ENCODE measurements around the gene PRELP.

The PRELP gene

DNA sequence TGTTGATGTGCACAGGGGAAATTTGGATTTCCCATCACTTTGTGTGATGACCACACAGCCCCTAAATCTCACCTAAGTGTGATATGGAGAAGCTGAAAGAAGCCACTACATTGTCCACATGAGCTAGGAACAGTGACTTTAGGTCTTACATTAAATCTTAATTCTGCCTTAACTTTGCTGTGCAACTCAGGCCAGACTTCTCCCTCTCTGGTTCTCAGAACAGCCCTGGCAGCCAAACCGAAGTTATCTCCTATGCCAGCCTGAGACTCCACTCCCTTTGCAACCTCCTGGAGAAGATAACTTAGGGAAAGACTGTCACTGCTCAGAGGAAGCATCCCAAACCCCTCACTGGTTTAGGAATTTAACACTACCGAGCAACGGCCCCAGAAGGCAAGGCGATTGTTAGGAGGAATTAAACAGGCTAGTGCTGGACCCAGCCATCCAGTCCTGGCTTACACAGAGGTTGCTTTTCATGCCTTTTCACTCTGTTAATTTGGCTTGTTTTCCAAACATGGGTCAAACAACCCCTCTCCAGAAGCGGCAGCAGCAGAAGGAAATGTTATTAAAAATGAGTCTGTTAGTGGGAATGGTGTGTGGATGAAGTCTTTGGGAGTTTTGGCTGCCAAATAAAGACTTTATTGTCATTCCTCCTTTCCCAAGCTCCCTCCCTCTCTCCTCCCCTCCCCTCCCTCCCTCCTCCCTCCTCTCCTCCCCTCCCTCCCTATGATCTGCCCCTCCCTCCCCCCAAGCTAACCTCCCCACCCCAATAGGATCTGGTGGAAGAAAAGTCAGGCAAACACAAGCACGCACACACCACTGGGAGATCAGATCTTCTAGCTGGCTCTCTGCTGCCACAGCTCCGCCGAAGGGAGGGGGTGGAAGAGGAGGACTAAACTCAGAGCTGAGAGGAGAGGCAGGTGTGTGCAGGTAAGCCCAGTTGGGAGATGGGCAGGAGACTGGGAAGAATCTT lies at the start of gene PRELP:
Gene PRELP, plus strand, starts transcription at position 795 of the 970 bp plus-strand sequence. CDS start 7,379 bp downstream, outside the sequence.
- peaks cover 0 to 47% (median 16%) of the 10 kb centered on the region in 4 donors for H3K4me1 ChIP-seq
- no peaks in the 10 kb centered on the region for H3K9me3 ChIP-seq
- no peaks in the 10 kb centered on the region for H3K36me3 ChIP-seq
- no peak for TF ChIP-seq CTCF (IDR thresholded peaks at IDR 0.05)
- H3K27ac ChIP-seq: peak within 1 kb of the TSS; percentile 91 to 93
- peak; percentile 80 to 88 for DNase-seq
- intact Hi-C loops (cut with DNase I; ENCODE audit: low total_unique reads): no loop called here
- no peaks in the 10 kb centered on the region for H3K27me3 ChIP-seq
- peak within 1 kb of the TSS; percentile 69 to 74 for H3K4me3 ChIP-seq

DNA sequence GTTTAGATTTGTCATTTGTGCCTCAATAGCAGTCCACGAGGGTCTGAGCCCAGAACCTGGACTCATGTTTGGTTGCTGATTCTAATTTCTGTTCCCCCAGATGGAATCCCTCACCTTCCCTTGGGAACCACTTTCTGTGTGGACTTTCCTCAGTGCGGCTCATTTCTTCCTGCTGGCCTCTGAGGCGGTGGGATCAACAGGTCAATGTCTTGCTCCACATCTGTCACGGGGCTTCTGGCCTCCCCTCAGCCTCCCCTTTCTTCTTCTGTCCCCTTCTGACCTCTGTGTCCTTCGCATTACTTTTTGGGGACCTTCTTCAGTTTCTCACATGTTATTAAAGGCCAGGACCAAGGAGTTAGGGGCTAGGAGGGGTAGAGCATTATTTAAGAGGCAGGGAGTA lies 49.2 kb upstream of the PRELP start:
- Histone ChIP-seq H3K9me3 (no peaks in the 10 kb centered on the region), H3K27ac (no peak overlapping the region), H3K27me3 (no peaks in the 10 kb centered on the region), H3K4me3 (no peak overlapping the region), H3K4me1 (peaks cover 0 to 4% (median 0%) of the 10 kb centered on the region in 4 donors), H3K36me3 (no peaks in the 10 kb centered on the region)
- intact Hi-C loops (cut with DNase I; ENCODE audit: low total_unique reads): no loop called here
- DNase-seq: no peak
- TF ChIP-seq CTCF (IDR thresholded peaks at IDR 0.05): no peak

- no peak overlapping the region for H3K4me3 ChIP-seq
- intact Hi-C loops (cut with DNase I; ENCODE audit: low total_unique reads): no loop called here
- no peaks in the 10 kb centered on the region for H3K36me3 ChIP-seq
- no peak for TF ChIP-seq CTCF (IDR thresholded peaks at IDR 0.05)
- H3K9me3 ChIP-seq: no peaks in the 10 kb centered on the region
- no peak for DNase-seq
- H3K27me3 ChIP-seq: no peaks in the 10 kb centered on the region
- H3K4me1 ChIP-seq: peaks cover 0 to 4% (median 0%) of the 10 kb centered on the region in 4 donors
- no peak overlapping the region for H3K27ac ChIP-seq
These were observed 48.7 kb upstream of the PRELP start for GRCh38 chr1:203426870-203427269.

- Histone ChIP-seq H3K27me3 (no peaks in the 10 kb centered on the region), H3K9me3 (no peaks in the 10 kb centered on the region), H3K4me1 (peaks cover 0 to 4% (median 0%) of the 10 kb centered on the region in 4 donors), H3K36me3 (no peaks in the 10 kb centered on the region), H3K27ac (no peak overlapping the region), H3K4me3 (no peak overlapping the region)
- no peak for DNase-seq
- TF ChIP-seq CTCF (IDR thresholded peaks at IDR 0.05): no peak
- intact Hi-C loops (cut with DNase I; ENCODE audit: low total_unique reads): no loop called here
These were observed 48.2 kb upstream of the PRELP start for GRCh38 chr1:203427451-203427850.

DNA sequence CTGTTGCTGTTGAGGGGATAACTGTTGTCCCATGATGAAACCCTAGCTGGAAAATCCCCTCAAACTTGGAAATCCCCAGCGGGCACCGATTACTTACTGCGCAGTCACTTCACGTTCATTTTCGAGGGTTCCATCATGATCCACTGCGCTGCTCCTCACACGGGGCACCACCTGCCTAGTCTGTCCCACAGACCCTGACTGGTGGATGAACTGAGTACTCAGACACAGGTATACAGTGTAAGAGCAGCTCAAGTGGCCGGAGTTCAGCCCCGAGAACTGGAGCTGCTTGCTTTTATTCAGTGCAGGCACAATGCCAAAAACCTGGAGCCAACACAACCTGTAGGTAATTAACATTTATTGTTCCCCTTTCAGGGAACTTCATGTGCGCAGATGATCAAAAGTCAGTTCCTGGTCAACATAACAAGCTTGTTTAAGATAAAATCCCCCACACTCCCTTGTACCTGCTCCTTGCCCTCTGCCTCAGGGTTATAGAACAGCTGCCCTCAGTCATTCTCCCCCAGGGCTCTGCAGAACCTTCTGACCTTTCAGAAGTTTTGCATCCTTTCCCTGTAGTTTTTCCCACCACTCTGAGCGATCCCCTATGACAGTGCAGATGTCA lies 46.5 kb upstream of the PRELP start:
- intact Hi-C loops (cut with DNase I; ENCODE audit: low total_unique reads): no loop called here
- Histone ChIP-seq H3K27ac (no peak overlapping the region), H3K9me3 (no peaks in the 10 kb centered on the region), H3K36me3 (no peaks in the 10 kb centered on the region), H3K4me3 (no peak overlapping the region), H3K27me3 (no peaks in the 10 kb centered on the region), H3K4me1 (peaks cover 0 to 4% (median 0%) of the 10 kb centered on the region in 4 donors)
- no peak for TF ChIP-seq CTCF (IDR thresholded peaks at IDR 0.05)
- DNase-seq: no peak
